Smooth muscle cell of the brain vasculature (primary cell): Measurements from ENCODE around the gene GAPDHS.

ENCODE experiments used
- DNase-seq: peaks from one replicate; pipeline ENCODE4 v3.0.0-alpha.2; 2012; ENCODE audit warnings: low read depth, low spot score

Gene GAPDHS

DNA sequence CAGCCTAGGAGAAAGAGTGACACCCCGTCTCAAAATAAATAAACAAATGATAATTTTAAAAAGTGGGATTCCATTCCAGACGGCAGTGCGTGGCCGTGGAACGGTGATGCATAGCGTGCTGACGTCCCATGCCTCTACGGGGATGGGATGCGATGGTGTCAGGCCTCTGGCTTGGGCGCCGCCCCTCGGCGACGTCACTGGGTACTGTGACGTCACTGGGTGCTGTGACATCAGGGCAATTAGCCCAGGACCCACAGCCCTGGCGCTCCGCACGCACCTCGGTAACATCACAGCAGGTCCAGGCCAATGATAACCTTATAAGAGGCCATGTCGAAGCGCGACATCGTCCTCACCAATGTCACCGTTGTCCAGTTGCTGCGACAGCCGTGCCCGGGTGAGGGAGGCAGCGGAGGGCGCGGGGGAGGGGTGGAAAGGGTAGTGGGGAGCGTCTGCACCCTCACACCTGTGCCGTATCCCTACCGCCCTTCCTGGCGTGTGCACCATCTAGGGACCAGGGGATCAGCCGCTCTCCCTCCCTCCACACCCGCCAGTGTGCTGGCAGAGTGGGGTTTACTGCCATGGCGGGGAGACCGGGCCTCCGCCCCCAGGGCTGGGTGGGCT, at the start of gene GAPDHS:
TSS of gene GAPDHS (plus strand) at position 256 of the 621 bp plus-strand sequence. CDS start at position 328, 72 bp downstream.
- no peak for DNase-seq

DNA sequence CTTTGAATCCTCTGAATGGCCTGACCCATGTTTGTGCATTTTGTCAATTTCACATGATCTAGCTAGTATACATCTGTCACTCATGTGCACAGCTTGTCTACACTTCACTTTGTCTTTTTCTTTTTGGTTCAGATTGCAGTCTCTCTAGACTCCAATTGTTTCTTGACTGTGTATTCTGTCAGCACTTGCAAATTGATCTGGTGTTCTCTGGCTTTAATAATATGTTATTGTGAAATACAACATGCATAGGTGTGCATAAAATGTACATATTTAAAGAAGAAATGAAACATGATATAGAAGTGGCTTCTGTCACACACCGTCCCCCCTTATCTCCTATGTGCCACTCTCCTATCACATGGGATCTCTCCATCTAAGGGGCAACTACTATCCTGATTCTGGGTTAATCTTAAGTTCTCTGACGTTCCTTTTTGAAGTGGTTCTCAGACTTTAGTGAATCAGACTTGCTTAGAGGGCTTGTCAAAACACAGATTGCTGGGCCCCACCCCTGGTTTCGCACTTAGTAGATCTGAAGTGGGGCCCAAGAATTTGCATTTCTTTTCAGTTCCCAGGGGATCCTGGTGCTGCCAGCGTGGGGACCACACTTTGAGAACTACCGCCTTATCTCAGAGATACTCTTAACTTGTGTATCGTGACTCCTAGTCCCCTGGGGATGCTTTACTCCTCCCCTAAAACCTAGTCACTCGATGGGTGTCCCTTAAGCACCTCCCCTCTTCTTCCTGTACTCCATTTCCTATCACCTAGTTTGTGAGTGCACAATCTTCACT, 48.8 kb upstream of the GAPDHS start:
- DNase-seq, result no peak

DNA sequence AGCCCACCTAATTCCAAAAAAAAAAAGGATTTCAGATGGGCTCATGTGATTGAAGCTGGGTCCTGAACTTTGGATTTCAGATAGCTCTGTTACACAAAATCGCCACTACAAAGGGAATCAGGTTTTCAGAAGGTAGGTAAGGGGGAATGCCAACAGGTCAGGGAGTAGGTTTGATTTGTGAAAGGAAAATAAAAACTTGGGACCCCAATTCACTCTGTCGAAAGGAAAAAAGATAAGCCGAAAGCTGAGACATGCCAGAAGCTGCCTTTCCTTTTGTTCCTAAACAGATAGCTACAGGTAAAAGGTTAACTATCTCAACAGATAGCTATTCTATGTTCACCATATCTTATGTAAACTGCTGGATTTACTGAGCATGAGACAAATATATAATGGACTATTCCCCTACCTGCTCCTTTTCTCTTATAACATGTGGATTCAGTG, 47.0 kb upstream of the GAPDHS start:
- DNase-seq, result no peak

DNA sequence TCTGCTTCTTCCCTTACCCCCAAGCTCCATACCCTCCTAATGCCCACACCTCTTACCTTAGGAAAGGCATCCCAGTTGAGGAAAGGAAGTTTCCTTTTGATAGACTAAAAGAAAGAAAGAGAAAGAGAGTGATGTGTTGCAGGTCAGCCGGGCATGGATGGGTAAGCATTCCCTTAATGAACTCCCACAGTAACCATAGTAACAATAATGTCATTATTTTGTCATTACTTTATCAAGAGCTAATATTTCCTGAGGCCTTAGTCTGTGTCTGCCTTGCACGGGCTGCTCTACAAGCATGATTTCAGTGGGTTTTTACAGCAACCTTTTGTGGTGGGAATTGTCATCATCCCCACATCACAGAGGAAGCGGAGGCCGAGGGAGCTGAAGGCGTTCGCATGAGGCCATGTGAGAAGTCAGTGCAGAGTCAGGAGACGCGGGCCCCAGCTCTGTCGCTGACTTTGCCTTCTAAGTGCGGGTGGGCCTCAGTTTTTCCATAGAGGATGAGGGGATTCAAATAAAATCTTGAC, 45.5 kb upstream of the GAPDHS start:
- no peak for DNase-seq

DNA sequence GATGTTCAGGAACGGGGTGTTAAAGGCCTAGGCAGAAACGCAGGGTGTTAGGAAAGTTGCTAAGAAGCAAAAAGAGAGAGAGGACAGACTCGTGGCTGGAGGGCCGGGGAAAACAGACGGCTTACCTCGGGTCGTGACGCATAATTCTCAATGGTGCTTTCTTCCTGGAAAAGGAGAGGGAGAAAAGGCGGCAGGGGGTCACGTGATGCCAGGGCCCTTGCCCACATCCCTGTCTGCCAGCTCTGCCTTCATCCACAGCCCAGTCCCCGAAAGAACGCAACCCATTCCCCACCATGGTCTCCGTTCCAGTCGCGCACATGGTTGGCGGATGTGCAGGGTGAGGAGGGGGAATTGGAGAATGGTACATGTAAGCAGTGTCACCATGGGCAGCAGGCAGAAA, 44.6 kb upstream of the GAPDHS start:
- no peak for DNase-seq

DNA sequence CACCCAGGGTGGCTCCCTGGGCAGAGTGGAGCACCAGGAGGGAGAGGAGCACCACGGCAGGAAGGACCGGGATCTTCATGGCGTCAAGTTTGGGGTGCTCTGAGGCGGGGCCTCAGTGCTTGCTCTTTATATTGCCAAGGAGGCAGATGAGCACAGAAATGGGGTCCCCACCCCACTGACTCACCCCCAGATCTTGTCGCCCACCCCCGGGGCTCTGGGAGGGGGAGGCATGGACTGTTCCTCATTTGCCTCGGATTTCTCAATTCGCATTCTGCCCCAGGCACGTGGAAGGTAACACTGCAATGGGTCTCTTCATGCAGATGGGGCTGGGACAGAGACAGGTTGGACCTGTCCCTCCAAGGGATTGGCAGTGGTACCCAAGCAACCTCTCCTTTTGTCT, 42.9 kb upstream of the GAPDHS start, which contains the start of gene KRTDAP:
TSS of gene KRTDAP (minus strand) at position 101 of the 400 bp plus-strand sequence. CDS start at position 79, 22 bp downstream.
- DNase-seq, result no peak

DNA sequence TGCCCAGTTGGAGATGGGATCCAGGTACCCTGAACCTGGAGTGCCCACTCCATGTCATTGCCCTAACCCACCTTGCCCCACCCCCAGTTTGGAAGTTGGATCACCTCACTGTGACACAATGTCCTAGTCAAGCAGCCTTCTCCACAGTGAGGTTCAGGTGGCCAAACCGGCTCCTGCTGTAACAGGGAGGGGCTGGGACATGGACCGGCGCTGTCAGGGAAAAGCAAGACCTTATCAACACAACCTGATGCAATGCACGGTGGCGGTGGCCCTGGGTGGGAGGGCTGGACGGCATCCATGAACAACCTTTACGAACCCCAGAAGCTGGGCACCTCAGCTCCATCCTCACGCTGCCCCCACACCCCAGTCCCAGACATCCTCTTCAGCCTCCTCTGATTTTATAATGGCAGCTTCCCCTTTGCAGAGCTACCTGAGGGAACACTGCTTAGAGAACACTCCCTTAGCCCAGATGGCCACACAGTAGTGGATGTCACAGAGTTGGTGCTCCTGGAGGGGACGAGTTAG, 41.4 kb upstream of the GAPDHS start:
- DNase-seq, result no peak

DNA sequence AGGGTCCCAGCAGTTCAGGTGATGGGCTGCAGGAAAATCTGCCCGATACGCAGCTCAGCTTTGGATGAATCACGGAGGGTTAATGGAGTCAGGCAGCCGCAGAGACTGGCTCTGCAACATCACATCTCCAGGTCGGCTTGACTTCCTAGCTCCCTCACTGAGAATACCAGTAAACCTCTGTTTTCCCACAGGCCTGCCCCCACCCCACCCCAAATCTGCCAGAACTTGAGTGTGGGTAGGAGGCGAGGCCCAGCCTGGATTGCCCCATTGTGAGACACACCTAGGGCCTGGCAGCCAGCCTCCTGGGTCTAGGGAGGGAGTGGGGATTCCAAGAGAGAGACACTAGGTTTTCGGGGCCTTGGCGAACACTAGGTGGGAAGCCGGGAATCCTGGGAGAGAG, 39.3 kb upstream of the GAPDHS start:
- no peak for DNase-seq

DNA sequence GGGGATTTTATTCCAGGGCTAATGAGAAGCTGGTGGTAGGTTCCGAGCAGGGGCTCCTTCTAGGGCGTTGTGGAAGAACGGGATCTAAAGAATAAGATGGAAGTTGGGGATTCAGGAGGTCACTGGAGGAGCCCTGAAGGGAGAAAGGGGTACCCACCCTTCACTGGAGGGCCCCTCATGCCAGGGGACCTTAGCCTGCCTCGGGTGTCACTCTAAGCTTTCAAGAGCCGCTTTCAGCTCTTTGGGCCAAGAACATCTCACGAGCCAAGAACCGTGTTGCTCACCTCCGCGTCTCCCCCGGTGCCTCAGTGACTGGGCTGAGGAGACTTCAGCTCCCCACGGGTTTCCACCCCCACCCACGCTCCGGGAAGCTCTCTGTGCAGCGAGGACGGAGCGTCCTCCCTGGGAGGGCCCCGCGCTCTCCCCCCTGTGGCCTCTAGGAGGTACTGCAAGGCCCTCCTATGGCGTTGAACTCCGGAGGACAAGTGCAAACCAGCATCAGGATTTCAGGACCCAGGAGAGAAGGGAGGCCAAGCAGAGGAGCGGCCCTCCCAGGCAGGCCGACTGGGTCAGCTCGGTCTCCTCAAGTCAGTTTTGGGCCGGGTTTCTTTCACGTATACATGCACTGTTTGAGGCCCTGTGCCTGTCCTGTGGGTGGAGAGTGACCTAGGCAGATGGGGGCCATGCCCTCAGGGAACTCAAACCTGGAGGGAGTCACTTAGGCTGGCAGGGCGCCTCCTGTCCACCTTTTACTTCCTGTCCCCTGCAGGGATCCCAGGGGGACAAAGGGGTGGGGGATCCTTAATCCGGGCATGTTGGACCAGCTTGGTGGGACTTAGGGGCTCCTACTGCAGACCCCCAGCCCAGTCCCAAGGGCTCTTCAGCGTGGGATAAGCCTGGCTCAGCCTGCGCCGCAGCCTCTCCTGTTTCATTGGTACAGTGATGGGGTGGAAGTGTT, 37.9 kb upstream of the GAPDHS start:
- no peak for DNase-seq

DNA sequence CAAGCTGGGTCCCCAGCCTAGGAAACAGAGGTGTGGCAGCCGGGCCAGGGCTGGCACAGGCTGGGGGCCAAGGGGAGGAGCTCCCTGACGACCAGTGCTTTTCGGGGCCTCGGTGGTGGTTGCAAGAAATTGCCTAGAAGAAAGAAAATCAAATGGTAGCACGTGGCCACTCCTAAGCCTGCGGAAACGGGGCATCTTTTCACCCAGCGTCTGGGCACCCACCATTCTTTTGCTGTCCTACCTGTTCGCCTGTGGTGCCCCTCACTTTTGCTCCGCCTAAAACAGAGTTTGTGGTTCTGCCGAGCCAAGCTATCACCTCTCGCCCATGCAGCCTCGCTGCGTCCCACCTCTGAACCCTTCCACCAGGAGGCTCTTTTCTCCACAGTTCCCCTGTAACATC, 35.9 kb upstream of the GAPDHS start:
- no peak for DNase-seq

DNA sequence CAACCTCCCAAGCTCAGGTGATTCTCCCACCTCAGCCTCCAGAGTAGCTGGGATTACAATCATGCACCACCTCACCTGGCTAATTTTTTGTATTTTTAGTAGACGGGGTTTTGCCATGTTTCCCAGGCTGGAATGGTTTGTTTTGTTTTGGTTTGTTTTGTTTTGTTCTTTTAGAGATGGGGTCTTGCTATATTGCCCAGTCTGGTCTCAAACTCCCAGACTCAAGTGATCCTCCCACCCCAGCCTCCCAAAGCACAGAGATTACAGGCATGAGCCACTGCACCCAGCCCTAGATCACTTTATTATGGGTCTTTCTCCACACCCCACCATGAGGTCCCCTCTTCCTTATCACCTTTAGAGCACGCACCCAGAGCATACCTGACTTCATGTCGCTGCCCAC, 35.0 kb upstream of the GAPDHS start:
- no peak for DNase-seq

DNA sequence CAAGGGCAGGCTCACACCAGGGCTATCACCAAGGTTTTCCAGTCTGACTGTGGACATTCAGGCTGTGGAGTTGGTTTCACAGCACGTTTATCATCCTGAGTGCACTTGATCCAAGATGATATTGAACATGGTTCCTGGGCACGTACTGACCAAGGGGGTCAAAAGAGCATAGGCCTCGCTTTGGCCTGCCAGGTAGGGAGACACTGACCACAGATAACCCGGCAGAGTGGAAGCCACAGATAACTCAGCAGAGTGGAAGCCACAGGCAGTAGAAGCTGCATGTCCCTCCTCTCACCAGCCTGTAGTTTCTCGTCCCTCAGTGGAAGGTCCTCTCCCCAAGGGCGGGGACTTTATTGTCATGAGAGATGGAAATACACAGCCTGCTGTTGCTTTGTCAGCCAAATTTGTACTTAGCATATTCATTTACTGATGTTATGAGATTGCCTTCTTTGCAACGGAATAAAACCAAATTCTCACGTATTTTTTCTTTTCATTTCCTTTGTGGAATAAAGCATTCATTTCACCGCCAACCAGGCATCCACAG, 34.2 kb upstream of the GAPDHS start:
- no peak for DNase-seq

DNA sequence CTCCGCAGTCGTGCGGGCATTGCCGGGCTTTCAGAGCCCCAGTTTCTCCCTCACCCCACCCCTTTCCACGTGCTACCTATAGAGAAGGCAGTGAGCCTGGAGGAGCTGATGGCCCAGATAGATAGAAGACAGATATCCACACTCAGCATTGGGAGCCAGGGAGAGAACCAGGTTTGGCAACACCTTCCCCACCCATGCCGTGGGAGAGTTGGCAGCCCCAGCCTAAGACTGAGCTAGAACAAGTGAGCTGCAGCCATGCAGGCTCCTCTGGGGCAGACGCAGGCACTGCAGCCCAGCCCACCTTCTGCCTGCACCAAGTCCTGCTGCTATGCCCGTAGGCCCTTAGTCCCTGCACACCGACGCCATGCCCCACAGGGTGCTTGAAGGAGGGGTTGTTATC, 32.6 kb upstream of the GAPDHS start:
- DNase-seq, result no peak

DNA sequence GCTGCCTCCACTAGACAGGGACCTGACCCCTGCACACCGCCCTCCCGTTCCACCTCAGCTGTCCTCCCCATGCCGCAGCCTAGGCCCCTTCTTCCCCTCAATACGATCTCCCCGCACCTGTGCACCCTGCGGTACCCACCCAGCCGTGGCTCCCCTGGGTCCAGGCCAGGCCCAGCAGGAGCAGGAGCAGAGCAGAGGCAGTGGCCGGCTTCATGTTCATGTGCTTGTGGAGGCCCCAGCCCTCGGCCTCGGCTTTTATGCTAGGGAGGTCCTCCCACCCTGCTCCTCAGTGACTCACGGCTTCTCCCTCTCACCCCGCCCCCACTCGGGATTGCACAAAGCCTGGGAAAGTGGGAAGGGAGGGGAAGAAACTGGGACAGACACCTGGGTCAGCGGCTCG, 31.6 kb upstream of the GAPDHS start:
- DNase-seq, result no peak

DNA sequence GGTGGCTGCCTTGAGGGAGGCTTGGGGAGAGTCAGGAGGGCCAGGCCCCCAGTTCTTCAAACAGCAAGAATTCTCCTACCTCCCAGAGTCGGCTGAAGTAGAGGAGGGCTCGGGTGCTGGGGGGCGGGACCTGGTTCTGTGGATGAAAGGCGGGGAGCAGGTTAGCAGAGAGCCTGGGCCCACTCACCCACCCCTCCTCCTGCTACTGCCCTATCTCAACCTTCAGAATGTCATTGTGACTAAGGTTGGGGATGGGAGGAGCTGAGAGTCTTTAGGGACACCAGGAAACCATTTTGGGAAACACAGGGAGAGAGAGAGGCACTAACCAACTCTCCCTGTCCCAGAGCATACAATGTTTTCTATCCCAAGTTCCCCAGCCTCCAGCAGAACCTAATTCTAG, 30.5 kb upstream of the GAPDHS start:
- no peak for DNase-seq

DNA sequence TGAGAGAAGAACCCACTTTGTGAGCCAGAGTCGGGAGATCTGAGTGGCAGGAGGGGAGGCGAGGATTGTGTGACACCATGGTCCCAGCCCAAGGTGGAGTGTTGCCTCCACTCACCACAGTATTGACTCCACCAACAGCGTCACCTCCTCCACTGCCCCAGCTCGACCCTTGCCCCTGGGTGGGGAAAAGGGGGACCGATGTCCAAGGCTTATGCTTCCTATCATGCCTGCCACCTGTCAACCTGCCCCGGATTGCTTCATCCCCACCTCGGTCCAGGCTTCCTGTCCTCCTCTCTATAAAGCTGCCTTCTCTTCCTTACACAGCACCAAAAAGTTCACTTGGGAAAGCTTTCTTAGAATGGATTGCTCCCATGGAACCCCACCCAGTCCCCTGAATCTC, 27.2 kb upstream of the GAPDHS start:
- DNase-seq, result no peak

DNA sequence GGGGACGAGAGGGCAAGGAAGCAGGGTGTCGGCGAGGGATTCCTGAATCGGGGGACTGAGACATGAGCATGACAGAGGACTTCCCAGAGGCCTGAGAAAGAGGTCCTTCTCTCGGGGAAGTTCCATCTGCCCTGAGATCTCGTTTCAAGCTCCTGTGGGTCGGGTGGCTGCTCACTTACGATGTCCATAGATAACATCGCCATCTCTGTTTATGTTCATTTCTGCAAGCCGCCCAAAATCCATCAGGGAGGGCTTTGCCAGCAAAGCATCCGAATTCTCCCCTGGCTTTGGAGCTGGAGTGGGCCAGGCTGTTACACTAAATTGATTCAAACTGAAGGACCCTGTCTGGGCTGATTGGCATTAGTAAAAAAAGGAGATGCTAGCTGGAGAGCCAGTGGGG, 25.7 kb upstream of the GAPDHS start:
- no peak for DNase-seq

DNA sequence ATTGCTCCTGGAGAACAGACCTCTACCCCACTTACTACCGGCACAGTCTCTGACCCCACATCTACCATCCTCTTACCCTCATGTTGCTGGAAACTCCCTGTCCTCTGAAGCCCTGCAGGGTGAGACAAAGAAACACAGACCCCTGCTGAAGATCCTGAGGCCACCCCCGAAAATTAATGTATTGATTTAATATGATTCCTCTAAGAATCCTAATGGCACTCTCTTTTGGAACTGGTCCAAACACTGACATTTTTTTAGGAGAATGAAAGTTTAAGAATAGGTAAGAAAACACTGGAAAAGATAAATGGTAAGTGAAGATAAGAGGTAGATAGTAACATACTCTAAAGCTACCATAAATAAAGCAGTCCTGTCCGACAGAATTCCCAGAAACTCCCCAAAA, 25.1 kb upstream of the GAPDHS start:
- no peak for DNase-seq

DNA sequence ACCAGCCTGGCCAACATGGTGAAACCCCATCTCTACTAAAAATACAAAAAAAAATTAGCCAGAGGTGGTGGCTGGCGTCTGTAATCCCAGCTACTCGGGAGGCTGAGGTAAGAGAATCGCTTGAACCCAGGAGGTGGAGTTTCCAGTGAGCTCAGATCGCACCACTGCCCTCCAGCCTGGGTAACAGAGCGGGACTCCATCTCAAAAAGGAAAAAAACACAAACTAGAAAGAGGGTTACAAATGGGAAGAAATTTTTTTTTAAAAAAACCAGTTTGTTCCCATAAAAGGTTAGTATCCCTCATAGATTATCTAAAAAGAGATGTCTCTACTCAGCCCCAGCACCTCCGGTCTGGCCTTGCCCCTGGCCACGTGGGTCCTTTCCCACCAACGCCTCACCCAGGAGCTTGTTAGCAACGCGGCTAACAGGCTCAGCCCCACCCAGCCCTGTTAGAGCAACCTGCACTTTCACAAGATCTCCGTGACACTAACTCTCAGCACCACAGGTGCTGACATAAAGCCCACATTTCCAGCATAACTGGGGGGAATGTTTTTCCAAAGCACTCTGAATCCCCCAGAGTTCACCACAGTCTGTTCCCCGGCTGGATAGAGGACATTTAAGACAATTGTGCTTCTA, 24.1 kb upstream of the GAPDHS start:
- DNase-seq, result no peak

DNA sequence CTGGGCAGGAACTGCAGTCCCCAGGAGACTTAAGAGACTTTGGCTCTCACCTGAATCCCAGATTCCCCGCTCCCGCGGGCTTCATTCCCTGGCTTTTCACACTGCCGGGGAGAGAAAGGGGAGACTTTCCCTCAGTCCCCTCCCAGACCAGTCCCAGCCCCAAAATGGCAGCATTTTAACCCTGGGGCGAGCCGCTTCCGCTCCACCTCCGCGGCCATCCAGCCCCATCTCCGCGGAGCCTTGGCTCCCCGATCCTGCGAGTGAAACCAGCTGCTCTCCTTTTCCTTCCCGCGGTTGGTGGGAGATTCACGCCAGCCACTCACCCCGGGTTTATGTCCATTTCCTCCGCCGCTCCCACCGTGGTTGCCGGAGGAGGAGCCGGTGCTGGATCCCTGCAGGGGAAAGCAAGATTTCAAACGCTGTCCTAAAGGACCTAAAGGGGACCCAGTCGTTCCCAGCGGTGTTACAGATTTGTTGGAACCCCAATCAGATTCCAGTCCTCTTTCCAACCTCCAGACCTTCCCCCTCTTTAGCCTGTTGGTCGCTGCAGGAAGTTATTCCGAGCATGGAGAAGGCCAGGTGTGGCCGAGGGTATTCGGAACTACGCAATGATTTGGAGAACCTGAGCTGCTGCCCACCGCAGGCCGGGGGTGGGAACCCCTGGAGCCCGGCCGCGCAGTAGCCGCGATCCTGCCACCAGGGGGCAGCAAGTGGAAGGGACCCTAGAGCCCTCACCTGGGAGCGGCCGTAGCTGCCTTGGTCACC, 23.2 kb upstream of the GAPDHS start:
- DNase-seq, result no peak
